Osteoblast (primary cell): ENCODE results near the gene RPS27L. TPM values are rescaled to one million over a fixed set of nuclear protein-coding genes. Genes with fewer than 3 reads are reported as not detected.

ENCODE experiments used
- DNase-seq: peaks from one replicate; pipeline ENCODE4 v3.0.0; 2011; ENCODE audit warnings: low spot score, mixed read lengths; ENCODE audit not compliant: insufficient read length; ENCODE audit errors: missing footprints
- H2AFZ ChIP-seq: 2 replicates; pipeline ENCODE4 v1.6.0; 2011; ENCODE audit warnings: mild to moderate bottlenecking, low read length
- H3K27ac ChIP-seq: 2 replicates; pipeline ENCODE4 v1.5.1; 2011; ENCODE audit warnings: mild to moderate bottlenecking, low read depth, low read length, moderate library complexity
- H3K27me3 ChIP-seq: 2 replicates; pipeline ENCODE4 v1.6.0; 2012; ENCODE audit warnings: mild to moderate bottlenecking, control low read depth, inconsistent platforms, low read length, moderate library complexity; ENCODE audit not compliant: insufficient read depth
- H3K36me3 ChIP-seq: 2 replicates; pipeline ENCODE4 v1.5.1; 2011; ENCODE audit warnings: mild to moderate bottlenecking, low read length, control low read depth, moderate library complexity; ENCODE audit not compliant: insufficient read depth
- H3K4me1 ChIP-seq: 2 replicates; pipeline ENCODE4 v1.5.1; 2011; ENCODE audit warnings: mild to moderate bottlenecking, low read length, control low read depth, moderate library complexity; ENCODE audit not compliant: insufficient read depth
- H3K4me2 ChIP-seq: 2 replicates; pipeline ENCODE4 v1.6.0; 2011; ENCODE audit warnings: mild to moderate bottlenecking, low read length; ENCODE audit not compliant: insufficient read depth
- H3K4me3 ChIP-seq: fragments of 200-600 bp; sonication (generic); 3 replicates; pipeline ENCODE4 v1.5.1; 2012; ENCODE audit warnings: mild to moderate bottlenecking, low read length, inconsistent platforms; ENCODE audit not compliant: insufficient read depth
- H3K79me2 ChIP-seq: 2 replicates; pipeline ENCODE4 v1.6.0; 2012; ENCODE audit warnings: mild to moderate bottlenecking, low read length, control low read depth, inconsistent platforms; ENCODE audit not compliant: insufficient read depth
- H3K9me3 ChIP-seq: 2 replicates; pipeline ENCODE4 v1.5.1; 2011; ENCODE audit warnings: low read depth, low read length, control low read depth
- H4K20me1 ChIP-seq: 2 replicates; pipeline ENCODE4 v1.6.0; 2012; ENCODE audit warnings: mild to moderate bottlenecking, low read length, control low read depth; ENCODE audit not compliant: insufficient read depth
- CTCF ChIP-seq: IDR thresholded peaks from 2 replicates; pipeline ENCODE4 v1.5.1; 2011; ENCODE audit warnings: mild to moderate bottlenecking, low read depth, low read length, moderate library complexity; ENCODE audit errors: extremely low read depth
- total RNA-seq: library from RNA; depleted of rRNA; stranded (reverse); fragments of >200 nt; gene quantifications from 2 replicates; pipeline ENCODE4 v1.2.3, GENCODE V29; 2012

RPS27L gene
- total RNA-seq, 1 donor: 281 TPM

DNA sequence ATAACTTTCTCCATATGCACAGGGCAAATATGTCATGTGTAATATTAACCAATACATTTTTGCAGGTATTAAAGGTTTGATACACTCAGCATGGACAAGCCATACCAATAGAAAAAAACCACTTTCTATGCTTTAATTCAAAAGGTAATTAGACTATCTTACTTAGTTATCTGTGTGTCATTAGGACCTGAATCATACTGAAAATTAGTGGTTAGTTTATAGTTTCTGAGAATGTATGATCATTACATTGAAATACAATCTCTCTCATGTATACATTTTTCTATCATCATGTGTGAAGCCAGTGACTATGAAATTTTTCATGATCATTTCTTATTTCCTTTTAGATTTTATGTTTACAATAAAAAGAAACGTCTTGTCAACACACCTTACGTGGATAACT is 16.3 kb downstream of the RPS27L start:
- no peaks in the 10 kb centered on the region for H3K9me3 ChIP-seq
- H3K27me3 ChIP-seq: no peaks in the 10 kb centered on the region
- no peak for TF ChIP-seq CTCF
- H3K4me2 ChIP-seq: no peak overlapping the region
- H3K4me3 ChIP-seq: no peak overlapping the region
- H3K79me2 ChIP-seq: peaks cover 23% of the 10 kb centered on the region
- no peak for DNase-seq
- H2AFZ ChIP-seq: no peak overlapping the region
- no peaks in the 10 kb centered on the region for H4K20me1 ChIP-seq
- no peak overlapping the region for H3K27ac ChIP-seq
- peaks cover 50% of the 10 kb centered on the region for H3K36me3 ChIP-seq
- peaks cover 17% of the 10 kb centered on the region for H3K4me1 ChIP-seq

- Histone ChIP-seq H3K4me3 (no peak overlapping the region), H4K20me1 (no peaks in the 10 kb centered on the region), H3K9me3 (no peaks in the 10 kb centered on the region), H3K4me2 (no peak overlapping the region), H3K79me2 (peaks cover 35% of the 10 kb centered on the region), H3K4me1 (peaks cover 44% of the 10 kb centered on the region), H3K27ac (peak overlapping the region; percentile 94), H2AFZ (no peak overlapping the region), H3K27me3 (no peaks in the 10 kb centered on the region), H3K36me3 (peaks cover 39% of the 10 kb centered on the region)
- no peak for TF ChIP-seq CTCF
- peak; percentile 41 for DNase-seq
Measured at GRCh38 chr15:63136742-63137141, 20.5 kb downstream of the RPS27L start.

DNA sequence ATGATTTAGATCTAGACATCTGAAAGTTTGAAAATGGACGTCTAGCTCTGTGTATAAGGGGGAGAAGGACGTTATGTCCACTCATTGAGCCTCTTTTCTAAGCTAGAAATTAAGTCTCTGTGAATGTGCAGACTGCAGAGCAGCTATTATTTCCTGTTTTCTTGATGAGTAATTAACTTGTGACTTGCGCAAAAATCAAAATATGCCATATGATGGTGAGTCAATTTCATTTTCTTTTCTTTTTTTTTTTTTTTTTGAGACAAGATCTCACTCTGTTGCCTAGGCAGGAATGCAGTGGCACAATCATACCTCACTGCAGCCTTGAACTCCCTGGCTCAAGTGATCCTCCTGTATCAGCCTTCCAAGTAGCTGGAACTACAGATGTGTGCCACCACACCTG is 21.5 kb downstream of the RPS27L start:
- H3K4me2 ChIP-seq: peak overlapping the region; percentile 48
- DNase-seq: no peak
- no peak for TF ChIP-seq CTCF

DNA sequence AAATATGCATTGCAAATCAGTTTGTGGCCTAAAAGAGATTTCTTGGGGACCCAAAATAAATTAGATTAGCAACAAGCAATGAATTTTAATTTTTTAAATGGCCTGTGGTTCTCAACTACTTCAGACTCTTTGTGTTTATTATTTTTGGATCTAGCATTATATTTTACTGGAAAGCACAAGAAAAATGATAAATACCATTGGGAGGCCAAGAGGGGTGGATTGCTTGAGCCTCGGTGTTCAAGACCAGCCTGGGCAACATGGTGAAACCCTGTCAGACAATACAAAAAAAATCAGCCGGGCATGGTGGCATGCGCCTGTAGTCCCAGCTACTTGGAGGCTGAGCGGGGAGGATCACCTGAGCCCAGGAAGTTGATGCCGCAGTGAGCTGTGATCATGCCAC is 22.0 kb downstream of the RPS27L start:
- H3K27me3 ChIP-seq: no peaks in the 10 kb centered on the region
- H2AFZ ChIP-seq: no peak overlapping the region
- H3K4me3 ChIP-seq: no peak overlapping the region
- peaks cover 46% of the 10 kb centered on the region for H3K79me2 ChIP-seq
- no peaks in the 10 kb centered on the region for H3K9me3 ChIP-seq
- no peak for TF ChIP-seq CTCF
- H3K4me2 ChIP-seq: peak overlapping the region; percentile 48
- H3K4me1 ChIP-seq: peaks cover 44% of the 10 kb centered on the region
- H4K20me1 ChIP-seq: no peaks in the 10 kb centered on the region
- no peak for DNase-seq
- peaks cover 47% of the 10 kb centered on the region for H3K36me3 ChIP-seq
- peak overlapping the region; percentile 94 for H3K27ac ChIP-seq

More for the DNA sequence above, 21.5 kb downstream of the RPS27L start:
- peak overlapping the region; percentile 94 for H3K27ac ChIP-seq
- H3K27me3 ChIP-seq: no peaks in the 10 kb centered on the region
- H3K4me3 ChIP-seq: no peak overlapping the region
- H4K20me1 ChIP-seq: no peaks in the 10 kb centered on the region
- H3K79me2 ChIP-seq: peaks cover 41% of the 10 kb centered on the region
- H3K9me3 ChIP-seq: no peaks in the 10 kb centered on the region
- peaks cover 42% of the 10 kb centered on the region for H3K36me3 ChIP-seq
- peak overlapping the region; percentile 1 for H2AFZ ChIP-seq
- H3K4me1 ChIP-seq: peaks cover 44% of the 10 kb centered on the region
